ENCODE results near the gene TCEAL7. TPM values are rescaled to one million over a fixed set of nuclear protein-coding genes. Genes with fewer than 3 reads are reported as not detected.

TCEAL7 gene
- total and polyA plus RNA-seq, 9 of the 15 experiments (the other 6 are each of a cell fraction or from before 2014, with no cell fraction given), result 0.07 to 0.34 (median 0.13) TPM; not detected in 4

GRCh38 chrX:103310555-103311398 lies 19.3 kb upstream of the TCEAL7 start, which contains the start of gene BEX2:
TSS of gene BEX2 (minus strand) at chrX:103310990. CDS start at chrX:103309976, 1,014 bp downstream.
- CTCF ChIA-PET (ENCODE audit: low intra/inter-chr PET ratio), result no interaction called here
- Histone ChIP-seq H3K9me3 (replicated peaks; ENCODE audit: control insufficient read depth, insufficient read depth, low read depth, low read length) (no peaks in the 10 kb centered on the region), H4K20me1 (replicated peaks; ENCODE audit: control insufficient read depth, insufficient read depth, low read length) (no peaks in the 10 kb centered on the region), H3K79me2 (ENCODE audit: control insufficient read depth, insufficient read depth, low read length) (no peaks in the 10 kb centered on the region), H3K27ac (ENCODE audit: extremely low read depth, low read depth, low read length) (no peak within 1 kb of the TSS), H3K4me1 (replicated peaks in 1 of 2; ENCODE audit: control insufficient read depth in 2 of 2, insufficient read depth in 2 of 2, low read length in 2 of 2) (peaks cover 0 to 11% of the 10 kb centered on the region in 2 experiments; a peak in 2 of 5 replicates), H3K36me3 (ENCODE audit: control insufficient read depth, insufficient read depth, low read length) (no peaks in the 10 kb centered on the region), H3K9ac (ENCODE audit: insufficient read depth in 1 of 2, low read depth in 2 of 2, low read length in 2 of 2) (peak within 1 kb of the TSS; percentile 54 to 89; a peak in 3 of 4 replicates), H3K4me2 (ENCODE audit: insufficient read depth, low read length) (peak within 1 kb of the TSS; percentile 82), H3K4me3 (peak within 1 kb of the TSS; percentile 60), H3K9me1 (ENCODE audit: control insufficient read depth, insufficient read depth, low read length) (no peaks in the 10 kb centered on the region), H3K27me3 (ENCODE audit: control insufficient read depth in 2 of 2, insufficient read depth in 2 of 2, low read length in 2 of 2) (no peaks in the 10 kb centered on the region), H2AFZ (ENCODE audit: low read depth, low read length) (peak within 1 kb of the TSS; percentile 92)
- FAIRE-seq, result peak; percentile 40
- BruUV-seq (replicated peaks), result no TSS peak
- 1% methylated on average over 40 of the region's 52 CpGs for WGBS (ENCODE audit: insufficient coverage, low coverage, missing lambda C conversion rate)
- intact Hi-C loops (cut with micrococcal nuclease) (no loop called here), in situ Hi-C loops (cut with MboI) (no loop called here)
- peak; percentile 68 to 82 (median 74) for DNase-seq (ENCODE audit: extremely low read depth in 1 of 4, low spot score in 3 of 4)
- POLR2A ChIA-PET, result no interaction called here
- peak; percentile 99 for ATAC-seq
- no peak for TF ChIP-seq EP300 (IDR thresholded peaks at IDR 0.05; ENCODE audit: low read length)
- TF ChIP-seq HDAC2 (IDR thresholded peaks at IDR 0.05), result no peak
- TF ChIP-seq XRCC5 (IDR thresholded peaks at IDR 0.05; ENCODE audit: low read depth, low read length), result no peak
- peak; percentile 30; the same call in 1 of the 2 replicates for TF ChIP-seq EP400 (IDR thresholded peaks at IDR 0.05)
- no peak for TF ChIP-seq ZNF551 (CRISPR knock-in tag; IDR thresholded peaks at IDR 0.05)
- TF ChIP-seq DIDO1 (tag; IDR thresholded peaks at IDR 0.05; ENCODE audit: low read depth), result no peak
- TF ChIP-seq MECOM (CRISPR knock-in tag; IDR thresholded peaks at IDR 0.05), result no peak
- no peak for TF ChIP-seq ZNF274 (IDR thresholded peaks at IDR 0.05; ENCODE audit: borderline replicate concordance, low read depth, low read length)
- TF ChIP-seq TEAD4 (IDR thresholded peaks at IDR 0.05; ENCODE audit: low read length), result no peak
- no peak for TF ChIP-seq TEAD4 (CRISPR knock-in tag; IDR thresholded peaks at IDR 0.05; ENCODE audit: borderline replicate concordance)
- no peak for TF ChIP-seq NR1H2 (CRISPR knock-in tag; IDR thresholded peaks at IDR 0.05)
- TF ChIP-seq SMARCB1 (IDR thresholded peaks at IDR 0.05; ENCODE audit: insufficient read length, low read depth), result no peak
- no peak for TF ChIP-seq KDM5B (IDR thresholded peaks at IDR 0.05; ENCODE audit: insufficient replicate concordance, low read depth, low read length)
- no peak for TF ChIP-seq ZNF175 (CRISPR knock-in tag; IDR thresholded peaks at IDR 0.05; ENCODE audit: low read depth)
- TF ChIP-seq ZNF277 (CRISPR knock-in tag; IDR thresholded peaks at IDR 0.05; ENCODE audit: borderline replicate concordance), result no peak
- no peak for TF ChIP-seq BRCA1 (IDR thresholded peaks at IDR 0.05)
- TF ChIP-seq BRCA1 (CRISPR knock-in tag; IDR thresholded peaks at IDR 0.05), result no peak
- TF ChIP-seq YY1 (IDR thresholded peaks at IDR 0.05; ENCODE audit: borderline replicate concordance in 1 of 3, control insufficient read depth in 1 of 3, extremely low read depth in 1 of 3, insufficient read depth in 3 of 3, insufficient read length in 1 of 3, insufficient replicate concordance in 2 of 3, low read depth in 1 of 3, low read length in 2 of 3), result no peak
- no peak for TF ChIP-seq PYGO2 (tag; IDR thresholded peaks at IDR 0.05)
- no peak for TF ChIP-seq TGIF2 (CRISPR knock-in tag; IDR thresholded peaks at IDR 0.05)
- TF ChIP-seq SMARCC2 (IDR thresholded peaks at IDR 0.05; ENCODE audit: low read depth), result no peak

Measured in K562 (cell line).